PC-9 (cell line): Measurements from ENCODE around the gene KLHL40.

Source experiments
- EZH2 ChIP-seq: fragments of 200-600 bp; sonication (generic); IDR thresholded peaks from 2 replicates; pipeline ENCODE4 v1.8.0; 2017; ENCODE audit warnings: antibody characterized with exemption, low read depth
- TF ChIP-seq, protein P1 (sequence below): fragments of 200-600 bp; sonication (generic); conservative IDR thresholded peaks from 2 replicates; pipeline ENCODE4 v1.6.1; 2017; ENCODE audit warnings: mixed run types, antibody characterized with exemption, mild to moderate bottlenecking, moderate library complexity

DNA sequence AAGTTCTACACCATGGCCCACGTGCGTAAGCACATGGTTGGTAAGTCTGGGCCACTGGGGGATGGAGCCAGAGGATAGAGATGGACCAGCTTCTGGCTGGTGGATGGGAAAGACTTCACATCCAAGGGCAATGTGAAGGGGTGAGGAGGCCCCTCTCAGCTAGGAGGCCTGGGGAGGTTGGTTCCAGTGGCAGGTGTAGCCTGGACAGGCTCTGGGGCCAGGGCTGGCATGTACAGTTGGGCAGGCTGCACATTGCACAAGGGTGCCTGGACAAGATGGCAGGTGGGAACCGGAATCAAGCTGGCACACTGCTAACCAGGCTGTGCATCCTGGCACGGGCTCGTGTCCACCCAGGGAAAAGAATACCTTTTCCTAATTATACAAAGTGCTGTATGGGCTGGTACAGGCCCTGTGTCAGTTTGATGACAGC is 23.7 kb upstream of the KLHL40 start:
- TF ChIP-seq, protein P1, sequence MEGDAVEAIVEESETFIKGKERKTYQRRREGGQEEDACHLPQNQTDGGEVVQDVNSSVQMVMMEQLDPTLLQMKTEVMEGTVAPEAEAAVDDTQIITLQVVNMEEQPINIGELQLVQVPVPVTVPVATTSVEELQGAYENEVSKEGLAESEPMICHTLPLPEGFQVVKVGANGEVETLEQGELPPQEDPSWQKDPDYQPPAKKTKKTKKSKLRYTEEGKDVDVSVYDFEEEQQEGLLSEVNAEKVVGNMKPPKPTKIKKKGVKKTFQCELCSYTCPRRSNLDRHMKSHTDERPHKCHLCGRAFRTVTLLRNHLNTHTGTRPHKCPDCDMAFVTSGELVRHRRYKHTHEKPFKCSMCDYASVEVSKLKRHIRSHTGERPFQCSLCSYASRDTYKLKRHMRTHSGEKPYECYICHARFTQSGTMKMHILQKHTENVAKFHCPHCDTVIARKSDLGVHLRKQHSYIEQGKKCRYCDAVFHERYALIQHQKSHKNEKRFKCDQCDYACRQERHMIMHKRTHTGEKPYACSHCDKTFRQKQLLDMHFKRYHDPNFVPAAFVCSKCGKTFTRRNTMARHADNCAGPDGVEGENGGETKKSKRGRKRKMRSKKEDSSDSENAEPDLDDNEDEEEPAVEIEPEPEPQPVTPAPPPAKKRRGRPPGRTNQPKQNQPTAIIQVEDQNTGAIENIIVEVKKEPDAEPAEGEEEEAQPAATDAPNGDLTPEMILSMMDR: no peak
- TF ChIP-seq EZH2: no peak
